HepG2 (cell line): Measurements from ENCODE around the gene ZNF526. TPM values are rescaled to one million over a fixed set of nuclear protein-coding genes. Genes with fewer than 3 reads are reported as not detected.
A peak's percentile ranks its signal among the peaks of the same experiment; 100 is the strongest.

ENCODE experiments used
- ASH2L ChIP-seq: fragments of 300-600, 200-600 bp; sonication (generic); IDR thresholded peaks from 2 replicates; pipeline ENCODE4 v1.7.0; 2017; ENCODE audit warnings: low read depth, mild to moderate bottlenecking, moderate library complexity, mixed read lengths, low read length; ENCODE audit not compliant: insufficient read length
- CCDC6 ChIP-seq: sonication (generic); formaldehyde crosslinking; IDR thresholded peaks from 2 replicates; pipeline ENCODE4 v1.8.1; 2022; ENCODE audit warnings: mild to moderate bottlenecking, missing genetic modification reagents, moderate library complexity
- EED ChIP-seq: sonication (generic); formaldehyde crosslinking; IDR thresholded peaks from 2 replicates; pipeline ENCODE4 v1.5.0; 2020; ENCODE audit warnings: mild to moderate bottlenecking, missing genetic modification reagents
- GMEB1 ChIP-seq: sonication (generic); formaldehyde crosslinking; IDR thresholded peaks from 2 replicates; pipeline ENCODE4 v1.5.1; 2020; ENCODE audit warnings: missing genetic modification reagents, mild to moderate bottlenecking, borderline replicate concordance
- HMGA1 ChIP-seq: sonication (generic); formaldehyde crosslinking; conservative IDR thresholded peaks from 2 replicates; pipeline ENCODE4 v1.4.0; 2020; ENCODE audit warnings: missing genetic modification reagents
- HOXA5 ChIP-seq: sonication (generic); formaldehyde crosslinking; IDR thresholded peaks from 2 replicates; pipeline ENCODE4 v1.4.0; 2020; ENCODE audit warnings: missing genetic modification reagents
- IKZF4 ChIP-seq: sonication (generic); formaldehyde crosslinking; IDR thresholded peaks from 2 replicates; pipeline ENCODE4 v1.5.1; 2020; ENCODE audit warnings: borderline replicate concordance, mild to moderate bottlenecking, low read depth, missing genetic modification reagents; ENCODE audit errors: not compliant biosample characterization
- KDM6A ChIP-seq: IDR thresholded peaks from 2 replicates; pipeline ENCODE4 v1.6.1; 2016; ENCODE audit warnings: low read depth
- KLF16 ChIP-seq, 2 experiments: sonication (generic) in 1 of 2; formaldehyde crosslinking in 1 of 2; IDR thresholded peaks; 2 replicates each; pipeline versions ENCODE4 v1.6.1 to v1.8.0; 2016 to 2023; ENCODE audit warnings: missing genetic modification reagents in 2 of 2, missing compliant biosample characterization in 1 of 2
- LCORL ChIP-seq, 2 experiments: fragments of 450-650 bp in 1 of 2; sonication (generic) in 1 of 2; formaldehyde crosslinking in 1 of 2; IDR thresholded peaks; 2 replicates each; pipeline versions ENCODE4 v1.5.0 to v1.6.1; 2017 to 2020; ENCODE audit warnings: antibody characterized with exemption in 1 of 2, missing genetic modification reagents in 1 of 2
- MED13 ChIP-seq: sonication (generic); formaldehyde crosslinking; IDR thresholded peaks from 2 replicates; pipeline ENCODE4 v1.5.0; 2020; ENCODE audit warnings: missing genetic modification reagents
- PAXIP1 ChIP-seq: sonication (generic); formaldehyde crosslinking; conservative IDR thresholded peaks from 2 replicates; pipeline ENCODE4 v1.4.0; 2020; ENCODE audit warnings: mild to moderate bottlenecking, missing genetic modification reagents, moderate library complexity
- RXRB ChIP-seq: IDR thresholded peaks from 2 replicates; pipeline ENCODE4 v1.6.1; 2016; ENCODE audit warnings: borderline replicate concordance, missing genetic modification reagents, missing compliant biosample characterization
- SMC3 ChIP-seq: IDR thresholded peaks from 2 replicates; pipeline ENCODE4 v1.6.1; 2011; ENCODE audit warnings: low read length, improper control_type of control experiment
- SP140L ChIP-seq: sonication (generic); formaldehyde crosslinking; IDR thresholded peaks from 2 replicates; pipeline ENCODE4 v1.4.0; 2020; ENCODE audit warnings: missing genetic modification reagents, borderline replicate concordance
- TBL1XR1 ChIP-seq: fragments of 150-350 bp; IDR thresholded peaks from 2 replicates; pipeline ENCODE4 v1.6.1; 2014; ENCODE audit warnings: borderline replicate concordance, low read length; ENCODE audit not compliant: partially characterized antibody
- YEATS2 ChIP-seq: sonication (generic); formaldehyde crosslinking; IDR thresholded peaks from 2 replicates; pipeline ENCODE4 v1.4.0; 2020; ENCODE audit warnings: missing genetic modification reagents, borderline replicate concordance
- ZNF12 ChIP-seq: sonication (generic); formaldehyde crosslinking; IDR thresholded peaks from 2 replicates; pipeline ENCODE4 v1.5.0; 2020; ENCODE audit warnings: missing genetic modification reagents
- ZNF282 ChIP-seq: fragments of 450-650 bp; IDR thresholded peaks from 2 replicates; pipeline ENCODE4 v1.6.1; 2018; ENCODE audit not compliant: partially characterized antibody
- ZNF558 ChIP-seq: sonication (generic); formaldehyde crosslinking; IDR thresholded peaks from 2 replicates; pipeline ENCODE4 v1.9.0; 2022; ENCODE audit warnings: mild to moderate bottlenecking, missing genetic modification reagents, borderline replicate concordance
- ZNF569 ChIP-seq: sonication (generic); formaldehyde crosslinking; IDR thresholded peaks from 2 replicates; pipeline ENCODE4 v1.5.0; 2020; ENCODE audit warnings: mild to moderate bottlenecking, missing genetic modification reagents, moderate library complexity, borderline replicate concordance
- ZNF572 ChIP-seq: sonication (generic); formaldehyde crosslinking; IDR thresholded peaks from 2 replicates; pipeline ENCODE4 v1.5.1; 2020; ENCODE audit warnings: mild to moderate bottlenecking, missing genetic modification reagents
- ZNF703 ChIP-seq: sonication (generic); formaldehyde crosslinking; IDR thresholded peaks from 2 replicates; pipeline ENCODE4 v1.5.1; 2020; ENCODE audit warnings: missing genetic modification reagents, mild to moderate bottlenecking, moderate library complexity, borderline replicate concordance
- ZNF746 ChIP-seq: sonication (generic); formaldehyde crosslinking; IDR thresholded peaks from 2 replicates; pipeline ENCODE4 v1.8.0; 2022; ENCODE audit warnings: mild to moderate bottlenecking, missing genetic modification reagents
- polyA plus RNA-seq, 8 experiments: library from polyadenylated mRNA; depleted of rRNA in 3 of 8; stranded (reverse) in 7 of 8; unstranded in 1 of 8; fragments of >200 nt; fragmentation: Illumina TruSeq in 4 of 8; extraction: Trizol in 4 of 8; gene quantifications; 2 replicates each; pipeline versions ENCODE4 v1.2.1 to v1.2.3, GENCODE V29; 2011 to 2016; ENCODE audit warnings: low read depth in 4 of 8, missing spikeins in 1 of 8, mixed read lengths in 1 of 8; ENCODE audit not compliant: insufficient read depth in 1 of 8
- total RNA-seq, 5 experiments: library from RNA; depleted of rRNA; stranded (reverse); fragments of >200 nt; fragmentation: Illumina TruSeq; extraction: Trizol; gene quantifications; 2 replicates each; pipeline ENCODE4 v1.2.3, GENCODE V29; 2016; ENCODE audit warnings: low read depth in 1 of 5

The ZNF526 gene
- total and polyA plus RNA-seq, 2 of the 13 experiments (the other 11 are each of a cell fraction or from before 2014, with no cell fraction given): 3.3 to 8.4 TPM

- TF ChIP-seq PAXIP1: peak; percentile 89
- TF ChIP-seq ASH2L: peak; percentile 82
- TF ChIP-seq ZNF703 (CRISPR knock-in tag): no peak
- TF ChIP-seq ZNF12 (CRISPR knock-in tag): no peak
- TF ChIP-seq ZNF569 (CRISPR knock-in tag): no peak
- TF ChIP-seq GMEB1: peak; percentile 69; the same call in 1 of the 2 replicates
- peak in 1 of 2 experiments; percentile 60; a peak in 1 of 4 replicates for TF ChIP-seq KLF16 (CRISPR knock-in tag; IDR thresholded peaks at IDR 0.05)
- no peak for TF ChIP-seq EED (CRISPR knock-in tag)
- peak; percentile 45; the same call in 1 of the 2 replicates for TF ChIP-seq KDM6A (CRISPR knock-in tag)
- peak; percentile 1; the same call in 1 of the 2 replicates for TF ChIP-seq YEATS2 (CRISPR knock-in tag)
- no peak for TF ChIP-seq ZNF558 (CRISPR knock-in tag)
- peak; percentile 3 for TF ChIP-seq TBL1XR1
- TF ChIP-seq MED13 (CRISPR knock-in tag): peak; percentile 81
- TF ChIP-seq HOXA5 (CRISPR knock-in tag): peak; percentile 68
- no peak for TF ChIP-seq ZNF282
- TF ChIP-seq IKZF4 (CRISPR knock-in tag): no peak
- TF ChIP-seq ZNF572 (CRISPR knock-in tag): no peak
- no peak for TF ChIP-seq HMGA1
- TF ChIP-seq CCDC6 (CRISPR knock-in tag): peak; percentile 51
- TF ChIP-seq SP140L (CRISPR knock-in tag): no peak
- TF ChIP-seq RXRB (CRISPR knock-in tag): peak; percentile 41; the same call in 1 of the 2 replicates
- TF ChIP-seq ZNF746 (CRISPR knock-in tag): 0 out of 2 replicates have a peak, but pooled peaks have one; percentile 28
- TF ChIP-seq LCORL (IDR thresholded peaks at IDR 0.05): no peak
- TF ChIP-seq LCORL (CRISPR knock-in tag; IDR thresholded peaks at IDR 0.05): 0 out of 2 replicates have a peak, but pooled peaks have one; percentile 43
- TF ChIP-seq SMC3: 0 out of 2 replicates have a peak, but pooled peaks have one; percentile 3
Observed at GRCh38 chr19:42268142-42268703, 48.1 kb downstream of the ZNF526 start (continued).
